Measurements from ENCODE around the gene KRTAP24-1. TPM values are rescaled to one million over a fixed set of nuclear protein-coding genes. Genes with fewer than 3 reads are reported as not detected.

KRTAP24-1 gene
- total RNA-seq, 1 experiment from 2014 or later, result not detected

DNA sequence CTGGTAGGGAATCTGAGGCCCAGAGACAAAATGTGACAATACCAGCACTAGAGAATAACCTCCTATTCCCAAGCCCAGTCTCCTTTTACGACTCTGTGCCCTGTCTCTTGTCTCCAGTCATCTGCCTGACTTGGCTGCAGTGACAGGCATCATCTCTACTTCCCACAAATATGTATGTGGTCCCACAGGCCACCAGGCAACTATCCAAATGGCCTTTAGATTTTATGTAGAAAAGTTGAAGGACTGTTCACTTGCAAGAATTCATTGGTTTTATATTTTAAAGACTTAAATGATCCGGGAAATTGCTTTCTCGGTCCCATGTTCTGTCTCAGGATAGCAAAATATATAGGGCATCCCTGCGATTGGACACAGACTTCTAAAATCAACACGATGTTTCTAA lies 11.6 kb downstream of the KRTAP24-1 start:
- DNase-seq (peak; percentile 34), ATAC-seq (no peak)
- no peaks in the 10 kb centered on the region for H3K4me1 ChIP-seq (ENCODE audit: insufficient read depth, low read length)
- peaks cover 21% of the 10 kb centered on the region; the same call in 1 of the 2 replicates for H3K27me3 ChIP-seq (ENCODE audit: low read length)
- intact Hi-C loops (cut with micrococcal nuclease), result no loop called here
- peaks cover 3% of the 10 kb centered on the region; the same call in 1 of the 2 replicates for H3K9me3 ChIP-seq (ENCODE audit: low read length)
- no peak overlapping the region for H3K4me2 ChIP-seq (ENCODE audit: low read length)
- no peak overlapping the region for H3K9ac ChIP-seq (ENCODE audit: low read length)
- no peaks in the 10 kb centered on the region for H3K36me3 ChIP-seq (ENCODE audit: low read depth, low read length)
- POLR2A ChIA-PET (ENCODE audit: unreplicated experiment), result no interaction called here
- H3K27ac ChIP-seq (ENCODE audit: low read length), result no peak overlapping the region
- no peak overlapping the region for H2AFZ ChIP-seq (ENCODE audit: low read length)
- no peaks in the 10 kb centered on the region for H3F3A ChIP-seq (ENCODE audit: low read length, unreplicated experiment)
- H4K20me1 ChIP-seq (ENCODE audit: low read length), result no peaks in the 10 kb centered on the region
- H3K4me3 ChIP-seq (ENCODE audit: low read length), result no peak overlapping the region
- CTCF ChIA-PET, result no interaction called here
- TF ChIP-seq EZH2phosphoT487 (IDR thresholded peaks at IDR 0.05; ENCODE audit: borderline replicate concordance, low read length) (no peak), EZH2 (IDR thresholded peaks at IDR 0.05; ENCODE audit: low read length, unreplicated experiment) (no peak), CTCF (conservative IDR thresholded peaks at IDR 0.05; ENCODE audit: low read depth, low read length) (no peak)
- BruUV-seq (replicated peaks), result no TSS peak
- no peaks in the 10 kb centered on the region for H3K79me2 ChIP-seq (ENCODE audit: low read length)
- no peaks in the 10 kb centered on the region for H3K9me2 ChIP-seq (replicated peaks; ENCODE audit: low read length)

DNA sequence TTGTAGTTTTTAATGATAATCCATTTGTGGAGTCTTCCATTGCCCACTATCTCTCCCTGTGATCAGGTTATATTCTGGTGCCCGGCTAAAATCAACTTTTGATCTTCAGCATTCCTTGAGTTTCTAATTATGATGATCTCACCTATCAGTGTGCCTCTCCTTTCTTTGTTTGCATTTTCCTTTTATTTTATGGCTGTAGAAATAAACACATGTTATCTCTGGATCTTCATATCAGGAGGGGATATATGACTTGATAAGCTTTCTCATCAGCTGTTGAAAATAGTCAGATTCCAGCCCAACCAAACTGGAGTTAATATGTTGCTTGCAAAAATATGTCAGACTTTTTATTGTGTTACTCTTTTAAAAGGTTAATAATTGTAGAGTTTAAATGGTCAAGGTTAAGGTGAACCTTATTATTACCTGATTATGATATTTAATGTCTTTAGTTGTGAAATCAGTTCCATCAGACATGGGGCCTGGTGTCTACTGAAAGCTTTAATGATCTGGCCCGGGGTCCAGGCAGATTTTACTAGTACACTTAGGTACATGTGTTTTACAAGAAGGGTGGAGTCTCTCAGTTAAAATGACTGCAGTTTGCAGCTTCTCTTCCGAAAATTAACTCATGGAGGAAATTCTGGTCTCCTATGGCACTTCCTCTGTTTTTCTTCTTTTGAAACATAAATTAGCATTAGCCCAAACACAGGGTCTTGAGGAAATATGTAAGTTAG lies 12.8 kb downstream of the KRTAP24-1 start:
- ChIA-PET POLR2A (ENCODE audit: unreplicated experiment) (no interaction called here), CTCF (interaction anchor here (0.5 kb wide), 1 partner anchor 915 kb away, joined by 3 read pairs; no protein-coding TSS in a partner anchor)
- peaks cover 10% of the 10 kb centered on the region; the same call in 1 of the 2 replicates for H3K27me3 ChIP-seq (ENCODE audit: low read length)
- H4K20me1 ChIP-seq (ENCODE audit: low read length), result no peaks in the 10 kb centered on the region
- H3F3A ChIP-seq (ENCODE audit: low read length, unreplicated experiment), result no peaks in the 10 kb centered on the region
- no peaks in the 10 kb centered on the region for H3K9me2 ChIP-seq (replicated peaks; ENCODE audit: low read length)
- no peak overlapping the region for H3K4me2 ChIP-seq (ENCODE audit: low read length)
- H3K9ac ChIP-seq (ENCODE audit: low read length), result no peak overlapping the region
- no peaks in the 10 kb centered on the region for H3K4me1 ChIP-seq (ENCODE audit: insufficient read depth, low read length)
- H3K4me3 ChIP-seq (ENCODE audit: low read length), result no peak overlapping the region
- H2AFZ ChIP-seq (ENCODE audit: low read length), result no peak overlapping the region
- ATAC-seq (no peak), DNase-seq (no peak)
- peaks cover 6% of the 10 kb centered on the region; the same call in 1 of the 2 replicates for H3K9me3 ChIP-seq (ENCODE audit: low read length)
- no peaks in the 10 kb centered on the region for H3K79me2 ChIP-seq (ENCODE audit: low read length)
- H3K27ac ChIP-seq (ENCODE audit: low read length), result no peak overlapping the region
- intact Hi-C loops (cut with micrococcal nuclease), result no loop called here
- H3K36me3 ChIP-seq (ENCODE audit: low read depth, low read length), result no peaks in the 10 kb centered on the region
- no TSS peak for BruUV-seq (replicated peaks)
- TF ChIP-seq EZH2phosphoT487 (IDR thresholded peaks at IDR 0.05; ENCODE audit: borderline replicate concordance, low read length) (no peak), EZH2 (IDR thresholded peaks at IDR 0.05; ENCODE audit: low read length, unreplicated experiment) (no peak), CTCF (conservative IDR thresholded peaks at IDR 0.05; ENCODE audit: low read depth, low read length) (no peak)

GRCh38 chr21:30268608-30269197 lies 14.0 kb downstream of the KRTAP24-1 start:
- H2AFZ ChIP-seq (ENCODE audit: low read length), result no peak overlapping the region
- no TSS peak for BruUV-seq (replicated peaks)
- ChIA-PET POLR2A (ENCODE audit: unreplicated experiment) (no interaction called here), CTCF (no interaction called here)
- no peak overlapping the region for H3K4me3 ChIP-seq (ENCODE audit: low read length)
- ATAC-seq (no peak), DNase-seq (peak; percentile 35)
- H3K9me2 ChIP-seq (replicated peaks; ENCODE audit: low read length), result no peaks in the 10 kb centered on the region
- intact Hi-C loops (cut with micrococcal nuclease), result no loop called here
- no peak overlapping the region for H3K9ac ChIP-seq (ENCODE audit: low read length)
- no peaks in the 10 kb centered on the region for H3K4me1 ChIP-seq (ENCODE audit: insufficient read depth, low read length)
- no peak overlapping the region for H3K4me2 ChIP-seq (ENCODE audit: low read length)
- H4K20me1 ChIP-seq (ENCODE audit: low read length), result no peaks in the 10 kb centered on the region
- H3K36me3 ChIP-seq (ENCODE audit: low read depth, low read length), result no peaks in the 10 kb centered on the region
- peaks cover 2% of the 10 kb centered on the region; the same call in 1 of the 2 replicates for H3K27me3 ChIP-seq (ENCODE audit: low read length)
- TF ChIP-seq CTCF (conservative IDR thresholded peaks at IDR 0.05; ENCODE audit: low read depth, low read length) (peak; percentile 57), EZH2 (IDR thresholded peaks at IDR 0.05; ENCODE audit: low read length, unreplicated experiment) (no peak)
- H3F3A ChIP-seq (ENCODE audit: low read length, unreplicated experiment), result no peaks in the 10 kb centered on the region
- peaks cover 6% of the 10 kb centered on the region; the same call in 1 of the 2 replicates for H3K9me3 ChIP-seq (ENCODE audit: low read length)
- H3K79me2 ChIP-seq (ENCODE audit: low read length), result no peaks in the 10 kb centered on the region
- no peak overlapping the region for H3K27ac ChIP-seq (ENCODE audit: low read length)

All from PC-3 (cell line).